ENCODE data around the gene FIG4. TPM values are rescaled to one million over a fixed set of nuclear protein-coding genes. Genes with fewer than 3 reads are reported as not detected.

Gene FIG4
- total RNA-seq, 1 experiment from 2014 or later: 15.7 TPM

DNA sequence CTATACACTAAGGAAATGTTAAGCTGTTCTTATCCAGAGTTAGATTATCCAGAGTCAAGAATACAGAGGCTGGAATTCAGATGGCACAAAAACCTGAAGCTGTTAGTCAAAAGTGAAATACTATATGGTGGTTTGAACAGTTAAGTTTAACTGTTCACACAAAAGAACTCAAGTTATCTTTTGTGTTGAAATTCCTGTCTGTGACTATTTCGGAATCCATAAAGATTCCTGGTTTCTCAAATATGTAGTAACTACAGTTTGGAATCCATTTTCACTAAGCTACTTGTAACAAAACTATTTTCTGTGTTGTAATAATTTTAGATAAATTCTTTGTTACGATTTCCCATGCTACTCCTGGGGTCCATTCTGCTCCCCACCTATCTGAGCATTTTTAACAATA, 24.5 kb downstream of the FIG4 start:
- no peak overlapping the region for H3K4me2 ChIP-seq (ENCODE audit: low read length)

DNA sequence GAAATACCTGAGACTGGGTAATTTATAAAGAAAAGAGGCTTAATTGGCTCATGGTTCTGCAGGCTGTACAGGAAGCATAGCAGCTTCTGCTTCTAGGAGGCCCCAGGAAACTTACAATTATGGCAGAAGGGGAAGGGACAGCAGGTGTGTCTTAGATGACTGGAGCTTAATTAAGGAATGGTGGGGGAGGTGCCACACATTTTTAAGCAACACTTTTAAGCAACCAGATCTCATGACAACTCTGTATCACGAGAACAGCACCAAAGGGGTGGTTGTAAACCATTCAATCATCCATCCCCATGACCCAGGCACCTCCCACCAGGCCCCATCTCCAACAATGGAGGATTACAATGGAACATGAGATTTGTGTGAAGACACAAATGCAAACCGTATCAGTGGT, 26.9 kb downstream of the FIG4 start:
- Histone ChIP-seq H3K79me2 (ENCODE audit: insufficient read depth, low read length) (no peaks in the 10 kb centered on the region), H3K4me1 (ENCODE audit: control insufficient read depth in 1 of 2, insufficient read depth in 2 of 2, low read length in 2 of 2) (peaks cover 0 to 5% of the 10 kb centered on the region in 2 experiments; a peak in 1 of 4 replicates), H3K9ac (ENCODE audit: low read length) (no peak overlapping the region), H4K20me1 (ENCODE audit: insufficient read depth) (no peaks in the 10 kb centered on the region), H3K9me2 (ENCODE audit: insufficient read depth) (no peaks in the 10 kb centered on the region), H3K4me2 (ENCODE audit: low read length) (no peak overlapping the region), H3K27me3 (ENCODE audit: insufficient read depth, low read length) (no peaks in the 10 kb centered on the region), H3K27ac (ENCODE audit: low read depth, low read length) (no peak overlapping the region), H3K36me3 (ENCODE audit: control insufficient read depth in 1 of 2, insufficient read depth in 2 of 2, low read length in 2 of 2) (no peaks in the 10 kb centered on the region), H3K9me3 (ENCODE audit: control insufficient read depth in 1 of 2, insufficient read depth in 1 of 2, low read depth in 1 of 2, low read length in 2 of 2) (no peaks in the 10 kb centered on the region), H3K4me3 (replicated peaks in 1 of 2; ENCODE audit: low read depth in 1 of 2, low read length in 2 of 2) (no peak overlapping the region), H2AFZ (ENCODE audit: low read depth, low read length, poor library complexity, severe bottlenecking) (no peak overlapping the region)
- no peak for DNase-seq (ENCODE audit: low read depth, low spot score)
- ChIA-PET POLR2A (no interaction called here), RAD21 (ENCODE audit: low non-redundant PET in 1 of 2, low total read pairs in 2 of 2, uncharacterized antibody in 2 of 2, unreplicated experiment in 2 of 2) (no interaction called here), CTCF (no interaction called here)
- intact Hi-C loops (cut with micrococcal nuclease): no loop called here
- TF ChIP-seq SIN3A (IDR thresholded peaks at IDR 0.05; ENCODE audit: low read depth) (no peak), SRF (IDR thresholded peaks at IDR 0.05; ENCODE audit: low read depth) (no peak), SP1 (IDR thresholded peaks at IDR 0.05; ENCODE audit: low read depth) (no peak)
- BruUV-seq (replicated peaks): no TSS peak
- ATAC-seq: no peak

More for the DNA sequence above, 24.5 kb downstream of the FIG4 start:
- no peak overlapping the region for H2AFZ ChIP-seq (ENCODE audit: low read depth, low read length, poor library complexity, severe bottlenecking)
- POLR2A ChIA-PET: no interaction called here
- CTCF ChIA-PET: interaction anchor here (1.0 kb wide), 1 partner anchor 324 kb away, joined by 3 read pairs; no protein-coding TSS in a partner anchor
- H3K9ac ChIP-seq (ENCODE audit: low read length): no peak overlapping the region
- intact Hi-C loops (cut with micrococcal nuclease): no loop called here
- no peak overlapping the region for H3K4me3 ChIP-seq (replicated peaks in 1 of 2; ENCODE audit: low read depth in 1 of 2, low read length in 2 of 2)
- no peaks in the 10 kb centered on the region for H3K9me3 ChIP-seq (ENCODE audit: control insufficient read depth in 1 of 2, insufficient read depth in 1 of 2, low read depth in 1 of 2, low read length in 2 of 2)
- no peak for TF ChIP-seq EGR1 (IDR thresholded peaks at IDR 0.05; ENCODE audit: low read depth)
- TF ChIP-seq YY1 (IDR thresholded peaks at IDR 0.05; ENCODE audit: extremely low read depth, insufficient replicate concordance, low read depth, low read length): no peak
- no peaks in the 10 kb centered on the region for H3K9me2 ChIP-seq (ENCODE audit: insufficient read depth)
- no peaks in the 10 kb centered on the region for H4K20me1 ChIP-seq (ENCODE audit: insufficient read depth)
- no peaks in the 10 kb centered on the region for H3K36me3 ChIP-seq (ENCODE audit: control insufficient read depth in 1 of 2, insufficient read depth in 2 of 2, low read length in 2 of 2)
- H3K27me3 ChIP-seq (ENCODE audit: insufficient read depth, low read length): no peaks in the 10 kb centered on the region
- no peak for ATAC-seq
- no peaks in the 10 kb centered on the region for H3K79me2 ChIP-seq (ENCODE audit: insufficient read depth, low read length)
- peaks cover 0 to 5% of the 10 kb centered on the region in 2 experiments; a peak in 1 of 4 replicates for H3K4me1 ChIP-seq (ENCODE audit: control insufficient read depth in 1 of 2, insufficient read depth in 2 of 2, low read length in 2 of 2)
- no peak overlapping the region for H3K27ac ChIP-seq (ENCODE audit: low read depth, low read length)
- RAD21 ChIA-PET (ENCODE audit: low non-redundant PET in 1 of 2, low total read pairs in 2 of 2, uncharacterized antibody in 2 of 2, unreplicated experiment in 2 of 2): no interaction called here
- no TSS peak for BruUV-seq (replicated peaks)
- no peak for DNase-seq (ENCODE audit: low read depth, low spot score)

Data from HCT116 (cell line).